Activated CD4-positive, alpha-beta T cell treated with anti-CD3 and anti-CD28 coated beads for 36 hours (primary cell): Measurements from ENCODE around the gene OBSCN. TPM values are rescaled to one million over a fixed set of nuclear protein-coding genes. Genes with fewer than 3 reads are reported as not detected.
"Not testable (repeated sequence)": the region's sequence is repeated elsewhere in the genome, so short reads cannot be mapped to it uniquely, and the experiment has no call there.

Source experiments
- ATAC-seq: fragments of 200-7000 bp; cut with Tn5 transposase; one replicate; pipeline ENCODE4 v1.10.0; 2021; ENCODE audit warnings: mild to moderate bottlenecking, moderate library complexity
- CTCF ChIA-PET: fragments of 350-600 bp; sonication (Branson Sonifier 250); formaldehyde crosslinking; loops from one replicate; lab custom pipeline; 2021; ENCODE audit warnings: antibody characterized with exemption; lab: Charles Lee
- POLR2A ChIA-PET: fragments of 350-600 bp; sonication (Branson Sonifier 250); formaldehyde crosslinking; loops from one replicate; lab custom pipeline; 2021; ENCODE audit warnings: antibody characterized with exemption, inconsistent platforms; lab: Charles Lee
- DNase-seq: peaks from one replicate; pipeline ENCODE4 v3.0.0-alpha.2; 2020
- H3K27ac Mint-ChIP-seq: one replicate; pipeline ENCODE4 v1.8.0; 2021; ENCODE audit warnings: mixed read lengths
- H3K27me3 Mint-ChIP-seq: one replicate; pipeline ENCODE4 v1.8.0; 2021; ENCODE audit warnings: mixed read lengths
- H3K36me3 Mint-ChIP-seq: one replicate; pipeline ENCODE4 v1.8.0; 2021; ENCODE audit warnings: low read depth, mixed read lengths
- H3K4me1 Mint-ChIP-seq: one replicate; pipeline ENCODE4 v1.8.0; 2021; ENCODE audit warnings: mixed read lengths
- H3K4me3 Mint-ChIP-seq: one replicate; pipeline ENCODE4 v1.8.0; 2021; ENCODE audit warnings: mild to moderate bottlenecking, moderate library complexity, mixed read lengths
- H3K9me3 Mint-ChIP-seq: one replicate; pipeline ENCODE4 v1.8.0; 2021; ENCODE audit warnings: low read depth, mixed read lengths
- intact Hi-C, 2 experiments: fragments of 100-400 bp; cut with DNase I in 1 of 2; cut with micrococcal nuclease in 1 of 2; formaldehyde crosslinking; loops; one replicate each; pipeline versions ENCODE4 v1.14.2 to v1.15.1; 2022 to 2024; cut with DNase I, micrococcal nuclease
- total RNA-seq, 2 experiments: library from RNA; stranded (reverse); gene quantifications; one replicate each; pipeline ENCODE4 v1.2.3, GENCODE V29; 2021

OBSCN gene
- total RNA-seq, 2 experiments from 2014 or later = 20.0 to 20.5 TPM

DNA sequence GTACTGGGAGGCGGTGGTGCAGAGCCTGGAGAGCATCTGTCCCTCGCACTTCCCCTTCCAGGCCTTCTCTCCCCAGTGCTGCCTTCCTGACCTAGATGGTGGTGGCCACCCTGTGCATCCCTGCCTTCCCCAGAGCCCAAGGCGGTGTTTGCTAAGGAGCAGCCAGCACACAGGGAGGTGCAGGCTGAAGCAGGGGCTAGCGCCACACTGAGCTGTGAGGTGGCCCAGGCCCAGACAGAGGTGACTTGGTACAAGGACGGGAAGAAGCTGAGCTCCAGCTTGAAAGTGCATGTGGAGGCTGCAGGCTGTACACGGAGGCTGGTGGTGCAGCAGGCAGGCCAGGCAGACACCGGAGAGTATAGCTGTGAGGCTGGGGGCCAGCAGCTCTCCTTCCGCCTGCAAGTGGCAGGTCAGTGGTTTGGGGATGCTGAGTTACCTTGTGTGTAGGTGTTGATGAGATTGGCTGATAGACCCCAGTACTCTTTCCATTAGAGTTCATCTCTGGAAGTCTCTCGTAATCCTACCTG, 51.6 kb downstream of the OBSCN start:
- ChIA-PET POLR2A (no interaction called here), CTCF (no interaction called here)
- ATAC-seq (no peak), DNase-seq (no peak)
- intact Hi-C loops = no loop called here
- Mint-ChIP-seq H3K36me3 (peaks cover 40% of the 10 kb centered on the region), H3K27me3 (no peaks in the 10 kb centered on the region), H3K4me3 (no peak overlapping the region), H3K27ac (no peak overlapping the region), H3K9me3 (peaks cover 3% of the 10 kb centered on the region), H3K4me1 (no peaks in the 10 kb centered on the region)

DNA sequence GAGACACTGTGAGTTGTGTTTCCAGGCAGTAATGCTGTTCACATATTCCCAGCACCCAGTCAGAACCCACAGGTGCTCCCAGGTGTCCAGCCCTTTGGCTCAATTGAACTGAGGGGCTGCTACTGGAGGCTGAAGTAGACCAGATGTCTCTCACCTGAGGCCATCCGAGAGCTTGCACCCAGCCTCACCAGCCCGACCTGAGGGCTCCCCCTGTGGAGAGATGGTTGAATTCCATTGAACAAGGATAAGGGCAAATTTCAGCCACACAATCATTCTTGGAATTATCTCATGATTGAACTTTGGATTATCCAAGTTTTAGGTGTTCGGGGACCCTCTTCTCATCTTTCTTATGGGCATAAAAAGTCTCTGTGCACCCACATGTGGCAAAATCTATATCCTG, 52.1 kb downstream of the OBSCN start:
- peaks cover 40% of the 10 kb centered on the region for H3K36me3 Mint-ChIP-seq
- POLR2A ChIA-PET = no interaction called here
- ATAC-seq = no peak
- DNase-seq = no peak
- CTCF ChIA-PET = no interaction called here
- no peaks in the 10 kb centered on the region for H3K4me1 Mint-ChIP-seq
- H3K27me3 Mint-ChIP-seq = no peaks in the 10 kb centered on the region
- no peak overlapping the region for H3K4me3 Mint-ChIP-seq
- H3K27ac Mint-ChIP-seq = no peak overlapping the region
- intact Hi-C loops = no loop called here
- peaks cover 3% of the 10 kb centered on the region for H3K9me3 Mint-ChIP-seq

DNA sequence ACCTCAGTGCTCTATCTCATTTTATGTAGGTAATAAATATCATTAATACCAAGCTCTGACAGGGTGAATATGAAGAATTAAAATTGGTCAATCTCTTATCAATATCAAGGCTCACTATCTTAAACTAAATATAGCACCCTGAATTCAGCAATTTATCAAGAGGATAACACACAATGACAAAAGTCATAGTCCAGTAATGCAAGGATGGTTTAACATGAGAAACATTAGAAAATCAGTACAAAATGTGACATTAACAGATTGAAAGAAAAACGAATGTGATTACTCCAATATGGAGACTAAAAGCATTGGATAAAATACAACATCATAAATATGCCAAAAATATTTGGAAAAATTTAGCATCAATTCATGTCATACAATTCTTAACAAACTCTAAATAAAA, 53.9 kb downstream of the OBSCN start:
- no peak overlapping the region for H3K4me3 Mint-ChIP-seq
- no peaks in the 10 kb centered on the region for H3K4me1 Mint-ChIP-seq
- no peak overlapping the region for H3K27ac Mint-ChIP-seq
- POLR2A ChIA-PET = no interaction called here
- intact Hi-C loops = no loop called here
- DNase-seq = no peak
- H3K9me3 Mint-ChIP-seq = peaks cover 3% of the 10 kb centered on the region
- peaks cover 31% of the 10 kb centered on the region for H3K36me3 Mint-ChIP-seq
- CTCF ChIA-PET = interaction anchor here (1.5 kb wide), 1 partner anchor 32 kb away, joined by 3 read pairs; no protein-coding TSS in a partner anchor
- H3K27me3 Mint-ChIP-seq = no peaks in the 10 kb centered on the region
- ATAC-seq = no peak

- peaks cover 3% of the 10 kb centered on the region for H3K9me3 Mint-ChIP-seq
- intact Hi-C loops = no loop called here
- DNase-seq (no peak), ATAC-seq (no peak)
- CTCF ChIA-PET = no interaction called here
- H3K27ac Mint-ChIP-seq = no peak overlapping the region
- H3K4me3 Mint-ChIP-seq = no peak overlapping the region
- H3K36me3 Mint-ChIP-seq = peaks cover 27% of the 10 kb centered on the region
- POLR2A ChIA-PET = no interaction called here
- H3K4me1 Mint-ChIP-seq = no peaks in the 10 kb centered on the region
- no peaks in the 10 kb centered on the region for H3K27me3 Mint-ChIP-seq
Measured at GRCh38 chr1:228262475-228262874, 54.6 kb downstream of the OBSCN start.

GRCh38 chr1:228263636-228264035, 55.8 kb downstream of the OBSCN start:
- Mint-ChIP-seq H3K27me3 (no peaks in the 10 kb centered on the region), H3K4me3 (no peak overlapping the region), H3K36me3 (peaks cover 21% of the 10 kb centered on the region), H3K9me3 (peaks cover 3% of the 10 kb centered on the region), H3K4me1 (no peaks in the 10 kb centered on the region), H3K27ac (no peak overlapping the region)
- ATAC-seq (no peak), DNase-seq (no peak)
- ChIA-PET POLR2A (no interaction called here), CTCF (no interaction called here)
- intact Hi-C loops = no loop called here

DNA sequence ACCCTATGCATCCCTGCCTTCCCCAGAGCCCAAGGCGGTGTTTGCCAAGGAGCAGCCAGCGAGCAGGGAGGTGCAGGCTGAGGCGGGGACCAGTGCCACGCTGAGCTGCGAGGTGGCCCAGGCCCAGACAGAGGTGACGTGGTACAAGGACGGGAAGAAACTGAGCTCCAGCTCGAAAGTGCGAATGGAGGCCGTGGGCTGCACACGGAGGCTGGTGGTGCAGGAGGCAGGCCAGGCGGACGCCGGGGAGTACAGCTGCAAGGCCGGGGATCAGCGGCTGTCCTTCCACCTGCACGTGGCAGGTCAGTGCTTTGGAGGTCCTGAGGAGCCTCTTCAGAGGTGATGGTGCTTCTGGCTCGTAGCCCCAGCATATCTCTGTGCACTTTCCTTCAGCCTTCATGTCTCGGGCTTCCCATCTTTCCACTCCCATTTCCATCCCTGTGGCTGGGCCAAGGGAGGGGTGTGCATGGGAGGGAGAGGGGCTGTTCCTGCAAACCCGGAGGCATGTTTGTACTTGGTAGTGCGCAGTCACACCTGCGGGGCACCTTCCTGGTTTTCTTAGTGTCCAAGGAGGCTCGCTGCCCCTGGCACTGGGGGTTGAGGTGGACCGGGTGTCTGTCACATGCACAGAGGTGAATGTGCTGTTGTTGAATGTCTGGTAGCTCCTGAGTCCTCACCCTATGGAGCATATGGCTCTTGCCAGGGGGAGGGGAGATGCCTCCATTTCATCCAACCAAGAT, 56.4 kb downstream of the OBSCN start:
- Mint-ChIP-seq H3K27me3 (no peaks in the 10 kb centered on the region), H3K4me3 (no peak overlapping the region), H3K36me3 (peaks cover 17% of the 10 kb centered on the region), H3K27ac (no peak overlapping the region), H3K9me3 (peaks cover 3% of the 10 kb centered on the region), H3K4me1 (no peaks in the 10 kb centered on the region)
- ChIA-PET CTCF (no interaction called here), POLR2A (no interaction called here)
- intact Hi-C loops = no loop called here
- ATAC-seq (no peak), DNase-seq (no peak)

- no peak for ATAC-seq
- DNase-seq = no peak
- ChIA-PET CTCF (no interaction called here), POLR2A (no interaction called here)
- Mint-ChIP-seq H3K36me3 (peaks cover 14% of the 10 kb centered on the region), H3K4me1 (no peaks in the 10 kb centered on the region), H3K9me3 (peaks cover 3% of the 10 kb centered on the region), H3K27ac (no peak overlapping the region), H3K27me3 (no peaks in the 10 kb centered on the region), H3K4me3 (no peak overlapping the region)
- intact Hi-C loops = no loop called here
Measured at GRCh38 chr1:228265167-228265566, 57.3 kb downstream of the OBSCN start.

DNA sequence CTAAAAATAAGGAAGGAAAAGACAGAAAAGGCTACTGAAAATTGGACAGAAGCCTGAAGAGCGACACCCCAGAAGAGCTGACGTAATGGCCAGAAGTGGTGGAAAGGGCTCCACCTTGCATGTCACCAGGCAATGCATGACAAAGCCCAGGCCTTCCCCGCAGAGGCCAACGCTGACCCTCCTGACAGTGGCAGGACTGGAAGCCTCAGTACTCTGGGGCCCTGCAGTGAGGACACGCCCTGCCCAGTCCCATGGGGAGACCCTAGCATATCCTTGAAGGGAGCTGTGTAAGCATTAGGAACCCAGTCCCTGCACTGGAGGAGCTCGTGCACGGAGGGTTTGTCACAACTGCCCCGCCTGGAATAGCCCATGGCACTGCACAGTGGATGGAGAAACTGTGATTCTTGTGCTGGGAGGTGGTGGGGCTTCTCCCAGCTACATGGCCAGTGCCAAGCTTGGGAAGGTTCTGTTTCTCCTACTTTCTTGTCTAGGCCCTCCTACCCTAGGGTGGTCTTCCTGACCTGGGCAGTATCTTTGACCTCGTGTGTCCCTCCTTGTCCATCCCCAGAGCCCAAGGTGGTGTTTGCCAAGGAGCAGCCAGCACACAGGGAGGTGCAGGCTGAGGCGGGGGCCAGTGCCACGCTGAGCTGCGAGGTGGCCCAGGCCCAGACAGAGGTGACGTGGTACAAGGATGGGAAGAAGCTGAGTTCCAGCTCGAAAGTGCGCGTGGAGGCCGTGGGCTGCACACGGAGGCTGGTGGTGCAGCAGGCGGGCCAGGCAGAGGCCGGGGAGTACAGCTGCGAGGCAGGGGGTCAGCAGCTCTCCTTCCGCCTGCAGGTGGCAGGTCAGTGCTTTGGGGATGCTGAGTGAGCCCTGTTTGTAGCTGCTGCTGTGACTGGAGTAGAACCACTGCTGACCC, 60.4 kb downstream of the OBSCN start:
- POLR2A ChIA-PET = no interaction called here
- peaks cover 3% of the 10 kb centered on the region for H3K4me1 Mint-ChIP-seq
- intact Hi-C loops = no loop called here
- no peaks in the 10 kb centered on the region for H3K36me3 Mint-ChIP-seq
- no peaks in the 10 kb centered on the region for H3K27me3 Mint-ChIP-seq
- no peaks in the 10 kb centered on the region for H3K9me3 Mint-ChIP-seq
- H3K27ac Mint-ChIP-seq = no peak overlapping the region
- no peak overlapping the region for H3K4me3 Mint-ChIP-seq
- ATAC-seq = no peak
- no peak for DNase-seq
- CTCF ChIA-PET = no interaction called here

DNA sequence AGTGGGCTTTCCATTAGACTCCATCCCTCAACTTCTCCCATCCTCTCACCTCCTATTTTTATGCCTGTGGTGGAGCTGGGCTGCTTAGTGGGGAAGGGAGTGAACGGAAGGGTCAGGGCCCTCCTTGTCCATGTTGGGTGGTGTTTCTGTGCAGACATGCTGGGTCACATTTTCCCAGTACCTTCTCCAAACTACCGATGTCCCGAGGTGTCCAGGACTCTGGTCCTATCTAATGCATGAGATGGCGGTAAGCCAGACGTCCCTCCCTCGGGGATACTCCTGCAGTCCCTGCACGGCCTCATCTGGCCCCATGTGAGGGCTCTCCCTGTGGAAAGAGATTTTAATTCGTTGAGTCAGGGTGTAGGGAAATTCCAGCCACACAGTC, 61.0 kb downstream of the OBSCN start:
- no peaks in the 10 kb centered on the region for H3K9me3 Mint-ChIP-seq
- no peak for ATAC-seq
- H3K4me3 Mint-ChIP-seq = no peak overlapping the region
- no peak for DNase-seq
- ChIA-PET CTCF (no interaction called here), POLR2A (interaction anchor here (0.6 kb wide), 1 partner anchor 779 kb away, joined by 3 read pairs; no protein-coding TSS in a partner anchor)
- no peaks in the 10 kb centered on the region for H3K27me3 Mint-ChIP-seq
- H3K36me3 Mint-ChIP-seq = no peaks in the 10 kb centered on the region
- peaks cover 3% of the 10 kb centered on the region for H3K4me1 Mint-ChIP-seq
- intact Hi-C loops = no loop called here
- H3K27ac Mint-ChIP-seq = no peak overlapping the region

- DNase-seq, intact Hi-C loops, H3K36me3 Mint-ChIP-seq, H3K27me3 Mint-ChIP-seq, H3K4me1 Mint-ChIP-seq, H3K9me3 Mint-ChIP-seq, H3K27ac Mint-ChIP-seq, CTCF ChIA-PET, H3K4me3 Mint-ChIP-seq: not testable (repeated sequence)
- peak; percentile 59 for ATAC-seq
- POLR2A ChIA-PET = interaction anchor here (0.6 kb wide), 1 partner anchor 779 kb away, joined by 3 read pairs; no protein-coding TSS in a partner anchor
Measured at GRCh38 chr1:228269431-228269830, 61.6 kb downstream of the OBSCN start.

GRCh38 chr1:228270032-228270431, 62.2 kb downstream of the OBSCN start:
- H3K4me3 Mint-ChIP-seq = no peak overlapping the region
- intact Hi-C loops = no loop called here
- ATAC-seq (peak; percentile 49), DNase-seq (no peak)
- peaks cover 9% of the 10 kb centered on the region for H3K4me1 Mint-ChIP-seq
- ChIA-PET CTCF (no interaction called here), POLR2A (no interaction called here)
- no peaks in the 10 kb centered on the region for H3K9me3 Mint-ChIP-seq
- no peaks in the 10 kb centered on the region for H3K36me3 Mint-ChIP-seq
- no peaks in the 10 kb centered on the region for H3K27me3 Mint-ChIP-seq
- H3K27ac Mint-ChIP-seq = no peak overlapping the region
